22Rv1 (cell line): Measurements from ENCODE around the gene DLG3.

Experiments
- CTCF ChIP-seq: fragments of 450-650 bp; IDR thresholded peaks from 2 replicates; pipeline ENCODE4 v1.5.1; 2017; ENCODE audit warnings: mild to moderate bottlenecking
- ZFX ChIP-seq: fragments of 450-650 bp; IDR thresholded peaks from 2 replicates; pipeline ENCODE4 v1.6.1; 2017; ENCODE audit warnings: antibody characterized with exemption, borderline replicate concordance

- TF ChIP-seq CTCF (peak; percentile 27; the same call in 1 of the 2 replicates), ZFX (no peak)
These were observed 109.4 kb downstream of the DLG3 start for GRCh38 chrX:70554081-70554480.
